HEK293T (cell line): Measurements from ENCODE around the gene CA7.
"Not testable (repeated sequence)": the region's sequence is repeated elsewhere in the genome, so short reads cannot be mapped to it uniquely, and the experiment has no call there.

Experiments used
- CTCF ChIA-PET: fragments of 350-600 bp; formaldehyde crosslinking; extraction: SDS; loops from one replicate; lab custom pipeline; 2021; ENCODE audit warnings: antibody characterized with exemption, inconsistent platforms; lab: Yijun Ruan, JAX
- POLR2A ChIA-PET: fragments of 350-600 bp; formaldehyde crosslinking; extraction: SDS; loops from one replicate; lab custom pipeline; 2020; ENCODE audit warnings: antibody characterized with exemption, inconsistent platforms; lab: Yijun Ruan, JAX
- DNase-seq: peaks from one replicate; pipeline ENCODE4 v3.0.0; 2012; ENCODE audit warnings: mixed read lengths; ENCODE audit errors: extremely low spot score
- ARNT ChIP-seq: fragments of 450-650 bp; IDR thresholded peaks from 2 replicates; pipeline ENCODE4 v1.6.1; 2017; ENCODE audit warnings: mild to moderate bottlenecking
- BHLHE40 ChIP-seq: fragments of 450-650 bp; IDR thresholded peaks from 2 replicates; pipeline ENCODE4 v1.6.1; 2016; ENCODE audit warnings: mild to moderate bottlenecking, moderate library complexity, borderline replicate concordance
- CTBP1 ChIP-seq: fragments of 450-650 bp; IDR thresholded peaks from 2 replicates; pipeline ENCODE4 v1.6.1; 2016; ENCODE audit warnings: borderline replicate concordance
- ELF4 ChIP-seq: fragments of 450-650 bp; IDR thresholded peaks from 2 replicates; pipeline ENCODE4 v1.6.1; 2017; ENCODE audit warnings: antibody characterized with exemption
- FOXA1 ChIP-seq: fragments of 450-650 bp; IDR thresholded peaks from 2 replicates; pipeline ENCODE4 v1.6.1; 2016; ENCODE audit warnings: mild to moderate bottlenecking
- FOXK2 ChIP-seq: fragments of 450-650 bp; IDR thresholded peaks from 2 replicates; pipeline ENCODE4 v1.6.1; 2016; ENCODE audit warnings: mild to moderate bottlenecking
- FOXM1 ChIP-seq: fragments of 450-650 bp; IDR thresholded peaks from 2 replicates; pipeline ENCODE4 v1.6.1; 2017; ENCODE audit warnings: mild to moderate bottlenecking, borderline replicate concordance
- HDGF ChIP-seq: fragments of 450-650 bp; IDR thresholded peaks from 2 replicates; pipeline ENCODE4 v1.6.1; 2017; ENCODE audit warnings: antibody characterized with exemption, borderline replicate concordance
- L3MBTL2 ChIP-seq: fragments of 450-650 bp; conservative IDR thresholded peaks from 2 replicates; pipeline ENCODE4 v1.6.1; 2016; ENCODE audit warnings: mild to moderate bottlenecking
- LEF1 ChIP-seq: fragments of 450-650 bp; IDR thresholded peaks from 2 replicates; pipeline ENCODE4 v1.6.1; 2017; ENCODE audit warnings: mild to moderate bottlenecking, borderline replicate concordance
- NFRKB ChIP-seq: fragments of 450-650 bp; IDR thresholded peaks from 2 replicates; pipeline ENCODE4 v1.6.1; 2016; ENCODE audit warnings: mild to moderate bottlenecking, moderate library complexity
- PKNOX1 ChIP-seq: fragments of 450-650 bp; IDR thresholded peaks from 2 replicates; pipeline ENCODE4 v1.6.1; 2016
- SP1 ChIP-seq: fragments of 450-650 bp; IDR thresholded peaks from 2 replicates; pipeline ENCODE4 v1.6.1; 2017
- SUZ12 ChIP-seq: fragments of 450-650 bp; IDR thresholded peaks from 2 replicates; pipeline ENCODE4 v1.6.1; 2016; ENCODE audit warnings: mild to moderate bottlenecking
- TARDBP ChIP-seq: fragments of 450-650 bp; IDR thresholded peaks from 2 replicates; pipeline ENCODE4 v1.6.1; 2016
- ZNF384 ChIP-seq: fragments of 450-650 bp; IDR thresholded peaks from 2 replicates; pipeline ENCODE4 v1.6.1; 2016

Gene CA7

GRCh38 chr16:66862023-66862520 is 17.9 kb downstream of the CA7 start:
- no peak for TF ChIP-seq NFRKB
- TF ChIP-seq FOXK2, result no peak
- no peak for TF ChIP-seq SUZ12
- no peak for TF ChIP-seq ELF4
- TF ChIP-seq BHLHE40, result no peak
- no peak for TF ChIP-seq L3MBTL2
- no peak for TF ChIP-seq TARDBP
- no peak for TF ChIP-seq PKNOX1
- TF ChIP-seq LEF1, result no peak
- no peak for TF ChIP-seq ZNF384
- no peak for TF ChIP-seq FOXM1
- TF ChIP-seq HDGF, result no peak
- TF ChIP-seq SP1, result no peak
- TF ChIP-seq FOXA1, result no peak
- TF ChIP-seq CTBP1, result no peak
- DNase-seq, result no peak
- CTCF ChIA-PET, result no interaction called here
- POLR2A ChIA-PET, result interaction anchor here (1.5 to 1.8 kb wide), 2 partner anchors 13 to 31 kb away, joined by 4 to 7 read pairs; partner anchors contain the start of gene NAE1

GRCh38 chr16:66863707-66864106 is 19.5 kb downstream of the CA7 start:
- TF ChIP-seq TARDBP, result no peak
- no peak for TF ChIP-seq ARNT
- no peak for TF ChIP-seq LEF1
- TF ChIP-seq BHLHE40, result no peak
- no peak for TF ChIP-seq SP1
- no peak for TF ChIP-seq SUZ12
- no peak for TF ChIP-seq CTBP1
- no peak for TF ChIP-seq FOXM1
- no peak for TF ChIP-seq NFRKB
- TF ChIP-seq FOXA1, result no peak
- ChIA-PET POLR2A (no interaction called here), CTCF (interaction anchor here (1.3 kb wide), 1 partner anchor 33 kb away, joined by 5 read pairs; the partner anchor contains the start of gene NAE1)
- no peak for DNase-seq

- POLR2A ChIA-PET, result no interaction called here
- CTCF ChIA-PET, result interaction anchor here (1.0 to 2.3 kb wide), 4 partner anchors 10 to 261 kb away, joined by 3 to 15 read pairs (median 8); partner anchors contain the start of genes NAE1 and PDP2
- TF ChIP-seq ZNF384, result no peak
- no peak for TF ChIP-seq SUZ12
- no peak for TF ChIP-seq ARNT
- no peak for TF ChIP-seq FOXK2
- TF ChIP-seq PKNOX1, result no peak
- no peak for TF ChIP-seq HDGF
- TF ChIP-seq LEF1, result no peak
- TF ChIP-seq SP1, result no peak
- TF ChIP-seq BHLHE40, result no peak
- TF ChIP-seq L3MBTL2, result no peak
- no peak for TF ChIP-seq NFRKB
- TF ChIP-seq ELF4, result no peak
- TF ChIP-seq TARDBP, result no peak
- TF ChIP-seq CTBP1, result no peak
- no peak for TF ChIP-seq FOXM1
- TF ChIP-seq FOXA1, result no peak
- no peak for DNase-seq
These were observed 25.2 kb downstream of the CA7 start for GRCh38 chr16:66869424-66869823.

GRCh38 chr16:66871363-66871762 is 27.1 kb downstream of the CA7 start:
- DNase-seq, result not testable (repeated sequence)
- ChIA-PET POLR2A (interaction anchor here (1.5 kb wide), 1 partner anchor 9 kb away, joined by 5 read pairs; the partner anchor contains the start of gene PDP2), CTCF (interaction anchor here (1.2 to 1.6 kb wide), 2 partner anchors 41 to 57 kb away, joined by 3 to 6 read pairs; partner anchors contain the start of gene NAE1)

- TF ChIP-seq ELF4, result no peak
- no peak for TF ChIP-seq ZNF384
- no peak for TF ChIP-seq CTBP1
- no peak for TF ChIP-seq FOXM1
- no peak for TF ChIP-seq PKNOX1
- TF ChIP-seq ARNT, result no peak
- ChIA-PET POLR2A (no interaction called here), CTCF (interaction anchor here (1.4 to 1.6 kb wide), 2 partner anchors 10 to 47 kb away, joined by 4 to 6 read pairs; partner anchors contain the start of gene CDH16)
- DNase-seq, result no peak
These were observed 27.6 kb downstream of the CA7 start for GRCh38 chr16:66871840-66872239.

- no peak for TF ChIP-seq CTBP1
- TF ChIP-seq TARDBP, result no peak
- TF ChIP-seq HDGF, result no peak
- no peak for TF ChIP-seq L3MBTL2
- TF ChIP-seq SUZ12, result no peak
- no peak for TF ChIP-seq NFRKB
- no peak for TF ChIP-seq ZNF384
- TF ChIP-seq LEF1, result no peak
- TF ChIP-seq BHLHE40, result no peak
- no peak for TF ChIP-seq PKNOX1
- TF ChIP-seq SP1, result no peak
- TF ChIP-seq ARNT, result no peak
- TF ChIP-seq FOXK2, result no peak
- no peak for TF ChIP-seq ELF4
- no peak for TF ChIP-seq FOXA1
- TF ChIP-seq FOXM1, result no peak
- POLR2A ChIA-PET, result interaction anchor here (1.1 to 1.3 kb wide), 4 partner anchors 16 to 222 kb away, joined by 3 to 13 read pairs (median 4); partner anchors contain the start of gene NAE1
- no peak for DNase-seq
- CTCF ChIA-PET, result interaction anchor here (0.6 to 1.6 kb wide), 15 partner anchors 9 to 211 kb away, joined by 3 to 6 read pairs (median 4); partner anchors contain the start of genes CDH16 and NAE1
These were observed 28.3 kb downstream of the CA7 start for GRCh38 chr16:66872559-66872942.
